Vagina (tissue), 2 donors: ENCODE measurements around the gene MYH9. TPM values are rescaled to one million over a fixed set of nuclear protein-coding genes. Genes with fewer than 3 reads are reported as not detected.

Source experiments
- DNase-seq, 2 donors: peaks; one replicate each; pipeline ENCODE4 v3.0.0-alpha.2; 2017; ENCODE audit errors: extremely low spot score in 2 of 2
- H3K27ac ChIP-seq: fragments of 200-600 bp; sonication (generic); one replicate; pipeline ENCODE4 v1.5.1; 2019
- H3K27me3 ChIP-seq: fragments of 200-600 bp; sonication (generic); one replicate; pipeline ENCODE4 v1.5.1; 2019
- H3K36me3 ChIP-seq, 2 donors: fragments of 200-600 bp; sonication (generic); one replicate each; pipeline ENCODE4 v1.5.1; 2017 to 2019
- H3K4me1 ChIP-seq: fragments of 200-600 bp; sonication (generic); one replicate; pipeline ENCODE4 v1.5.1; 2019
- H3K4me3 ChIP-seq, 2 donors: fragments of 200-600 bp; sonication (generic); 1 replicate in 1 of 2; 2 replicates in 1 of 2; pipeline ENCODE4 v1.5.1; 2016 to 2019
- H3K9me3 ChIP-seq: fragments of 200-600 bp; sonication (generic); one replicate; pipeline ENCODE4 v1.5.1; 2019
- POLR2A ChIP-seq, 2 donors: fragments of 450-650 bp; IDR thresholded peaks; one replicate each; pipeline ENCODE4 v1.6.1; 2017; ENCODE audit warnings: antibody characterized with exemption in 2 of 2, mild to moderate bottlenecking in 2 of 2, moderate library complexity in 2 of 2
- POLR2AphosphoS5 ChIP-seq, 2 donors: sonication (generic); formaldehyde crosslinking; IDR thresholded peaks; one replicate each; pipeline ENCODE4 v1.9.0; 2017; ENCODE audit warnings: antibody characterized with exemption in 2 of 2, mild to moderate bottlenecking in 2 of 2, low read depth in 1 of 2; ENCODE audit not compliant: insufficient read depth in 1 of 2
- intact Hi-C: fragments of 100-400 bp; cut with DNase I; formaldehyde crosslinking; loops from one replicate; pipeline ENCODE4 v1.15.1; 2023
- total RNA-seq: library from RNA; depleted of rRNA; stranded (reverse); fragments of >200 nt; gene quantifications from one replicate; pipeline ENCODE4 v1.2.3, GENCODE V29; 2016
- TF ChIP-seq, protein P1 (sequence below), 3 experiments: fragments of 450-650 bp in 2 of 3; fragments of 200-600 bp in 1 of 3; sonication (generic) in 1 of 3; IDR thresholded peaks; one replicate each; pipeline ENCODE4 v1.5.1; 2017 to 2019; ENCODE audit warnings: antibody characterized with exemption in 3 of 3, mild to moderate bottlenecking in 2 of 3, moderate library complexity in 2 of 3

MYH9 gene
- total RNA-seq, 1 donor from 2014 or later, result 333 TPM

DNA sequence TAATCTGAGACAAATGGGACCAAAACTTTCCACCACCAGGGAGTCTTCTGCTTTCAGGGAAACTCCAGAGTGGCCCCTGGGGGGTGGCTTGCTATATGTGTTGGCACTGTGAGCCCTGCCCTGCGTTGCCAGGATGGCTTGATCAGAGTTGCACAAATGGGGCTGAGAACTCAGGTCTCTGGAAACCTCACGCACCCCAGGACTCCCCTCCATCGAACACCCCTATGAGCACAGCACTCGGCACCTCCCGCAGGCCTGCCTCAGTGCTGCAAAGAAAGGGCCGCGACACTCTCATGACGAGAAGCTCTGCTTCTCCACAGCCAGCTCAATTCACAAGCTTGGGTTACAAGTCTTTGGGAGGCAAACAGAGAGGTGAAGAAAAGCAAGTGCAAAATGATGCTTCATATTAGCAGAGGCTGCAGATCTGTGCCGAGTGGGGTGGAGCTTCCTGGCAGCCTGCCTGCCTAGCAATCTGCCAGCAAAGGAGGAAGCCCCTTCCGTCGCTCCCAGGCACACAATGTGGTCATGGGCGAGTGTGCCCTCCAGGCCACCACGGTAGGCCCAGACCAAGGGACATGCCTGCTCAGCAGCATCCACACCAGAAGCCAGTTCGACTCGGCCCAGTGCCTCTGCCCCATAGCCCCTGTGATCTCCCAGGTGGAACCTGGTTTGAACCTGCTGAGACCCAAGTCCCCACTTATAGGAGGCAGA, 55.7 kb downstream of the MYH9 start:
- TF ChIP-seq POLR2A (IDR thresholded peaks at IDR 0.05), result no peak
- TF ChIP-seq, protein P1, sequence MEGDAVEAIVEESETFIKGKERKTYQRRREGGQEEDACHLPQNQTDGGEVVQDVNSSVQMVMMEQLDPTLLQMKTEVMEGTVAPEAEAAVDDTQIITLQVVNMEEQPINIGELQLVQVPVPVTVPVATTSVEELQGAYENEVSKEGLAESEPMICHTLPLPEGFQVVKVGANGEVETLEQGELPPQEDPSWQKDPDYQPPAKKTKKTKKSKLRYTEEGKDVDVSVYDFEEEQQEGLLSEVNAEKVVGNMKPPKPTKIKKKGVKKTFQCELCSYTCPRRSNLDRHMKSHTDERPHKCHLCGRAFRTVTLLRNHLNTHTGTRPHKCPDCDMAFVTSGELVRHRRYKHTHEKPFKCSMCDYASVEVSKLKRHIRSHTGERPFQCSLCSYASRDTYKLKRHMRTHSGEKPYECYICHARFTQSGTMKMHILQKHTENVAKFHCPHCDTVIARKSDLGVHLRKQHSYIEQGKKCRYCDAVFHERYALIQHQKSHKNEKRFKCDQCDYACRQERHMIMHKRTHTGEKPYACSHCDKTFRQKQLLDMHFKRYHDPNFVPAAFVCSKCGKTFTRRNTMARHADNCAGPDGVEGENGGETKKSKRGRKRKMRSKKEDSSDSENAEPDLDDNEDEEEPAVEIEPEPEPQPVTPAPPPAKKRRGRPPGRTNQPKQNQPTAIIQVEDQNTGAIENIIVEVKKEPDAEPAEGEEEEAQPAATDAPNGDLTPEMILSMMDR (IDR thresholded peaks at IDR 0.05), result no peak
- peak in 1 of 2 donors; percentile 10 for TF ChIP-seq POLR2AphosphoS5 (IDR thresholded peaks at IDR 0.05; ENCODE audit: insufficient read depth in 1 of 2, low read depth in 1 of 2)
- Histone ChIP-seq H3K9me3 (no peaks in the 10 kb centered on the region), H3K4me3 (peak overlapping the region; percentile 2 to 8), H3K4me1 (peaks cover 100% of the 10 kb centered on the region), H3K27me3 (no peaks in the 10 kb centered on the region), H3K36me3 (peaks cover 0 to 11% of the 10 kb centered on the region in 2 donors), H3K27ac (peak overlapping the region; percentile 97)
- intact Hi-C loops, result loop anchor here (5.0 kb wide), 1 partner anchor 35 kb away; no protein-coding TSS in a partner anchor
- no peak for DNase-seq

DNA sequence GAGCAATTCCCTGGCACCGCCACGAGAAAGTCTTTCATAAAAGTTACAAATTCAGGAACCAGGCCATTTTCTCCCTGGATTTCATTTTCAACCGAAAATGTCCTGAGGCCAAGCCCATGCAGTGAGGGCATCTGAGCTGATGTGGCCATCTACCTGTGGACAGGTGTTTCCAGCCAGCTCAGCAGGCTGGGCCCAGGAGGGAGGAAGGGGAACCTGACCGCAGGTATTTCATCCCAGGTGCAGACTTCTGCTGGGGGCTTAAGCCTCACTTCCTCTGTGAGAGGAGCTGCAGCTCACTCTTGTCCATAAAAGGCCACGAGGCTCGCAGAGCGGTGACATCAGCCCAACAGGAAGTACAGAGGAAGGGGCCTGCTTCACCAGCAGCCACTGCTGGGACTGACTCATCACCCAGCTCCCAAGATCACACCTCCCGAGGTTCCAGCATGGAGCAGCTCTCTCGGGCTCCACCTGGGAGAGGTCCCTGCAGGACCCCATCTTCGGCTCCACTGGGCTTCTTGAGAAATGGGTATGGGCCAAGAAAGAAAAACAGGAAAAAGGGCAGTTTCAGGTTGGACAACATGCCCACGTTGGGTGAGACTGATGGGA, 56.4 kb downstream of the MYH9 start:
- Histone ChIP-seq H3K27ac (peak overlapping the region; percentile 97), H3K9me3 (no peaks in the 10 kb centered on the region), H3K4me1 (peaks cover 99% of the 10 kb centered on the region), H3K27me3 (no peaks in the 10 kb centered on the region), H3K36me3 (peaks cover 0 to 11% of the 10 kb centered on the region in 2 donors), H3K4me3 (peak overlapping the region in 1 of 2 donors; percentile 17)
- TF ChIP-seq, protein P1 (IDR thresholded peaks at IDR 0.05), result no peak
- TF ChIP-seq POLR2AphosphoS5 (IDR thresholded peaks at IDR 0.05; ENCODE audit: insufficient read depth in 1 of 2, low read depth in 1 of 2) (peak; percentile 87 to 90), POLR2A (IDR thresholded peaks at IDR 0.05) (peak in 1 of 2 donors; percentile 26)
- intact Hi-C loops, result loop anchor here (5.0 kb wide), 1 partner anchor 36 kb away; no protein-coding TSS in a partner anchor
- DNase-seq, result peak in 1 of 2 donors; percentile 96

DNA sequence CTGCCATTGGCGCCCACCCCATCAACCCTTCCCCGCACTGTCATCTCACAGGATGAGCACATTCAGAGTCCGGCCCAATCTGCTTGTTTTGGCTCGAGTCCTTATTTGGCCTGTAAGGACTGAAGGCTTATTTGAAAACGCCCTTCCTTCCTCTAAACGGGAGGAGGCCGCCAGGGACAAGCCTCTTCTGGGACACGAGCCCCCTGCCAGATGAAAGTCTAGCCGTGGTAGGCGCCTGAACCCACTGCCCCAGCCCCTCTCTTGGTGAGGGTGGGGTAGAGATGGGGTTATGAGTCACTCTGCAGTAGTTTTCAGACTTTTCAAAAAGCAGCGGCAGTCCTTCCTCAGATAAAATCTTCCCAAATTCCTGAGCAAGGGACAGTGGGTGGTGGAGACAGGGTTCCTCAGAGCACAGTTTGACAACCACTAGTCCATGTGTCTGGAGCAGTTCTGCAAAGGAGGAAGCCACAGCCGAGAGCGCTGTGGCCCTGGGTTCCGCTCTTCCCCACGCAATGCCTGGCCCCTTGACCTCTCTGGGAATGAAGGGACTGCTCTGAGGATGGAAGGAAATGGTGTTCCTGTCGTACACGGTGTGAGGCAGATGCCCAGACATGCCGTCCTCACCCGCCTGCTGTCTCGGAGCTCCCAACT, 57.0 kb downstream of the MYH9 start:
- Histone ChIP-seq H3K36me3 (peaks cover 0 to 14% of the 10 kb centered on the region in 2 donors), H3K9me3 (no peaks in the 10 kb centered on the region), H3K4me3 (peak overlapping the region in 1 of 2 donors; percentile 17), H3K27ac (peak overlapping the region; percentile 97), H3K27me3 (no peaks in the 10 kb centered on the region), H3K4me1 (peaks cover 99% of the 10 kb centered on the region)
- TF ChIP-seq POLR2A (IDR thresholded peaks at IDR 0.05), result no peak
- TF ChIP-seq POLR2AphosphoS5 (IDR thresholded peaks at IDR 0.05; ENCODE audit: insufficient read depth in 1 of 2, low read depth in 1 of 2), result no peak
- TF ChIP-seq, protein P1 (IDR thresholded peaks at IDR 0.05), result no peak
- no peak for DNase-seq
- intact Hi-C loops, result loop anchor here (5.0 kb wide), 1 partner anchor 37 kb away; no protein-coding TSS in a partner anchor

DNA sequence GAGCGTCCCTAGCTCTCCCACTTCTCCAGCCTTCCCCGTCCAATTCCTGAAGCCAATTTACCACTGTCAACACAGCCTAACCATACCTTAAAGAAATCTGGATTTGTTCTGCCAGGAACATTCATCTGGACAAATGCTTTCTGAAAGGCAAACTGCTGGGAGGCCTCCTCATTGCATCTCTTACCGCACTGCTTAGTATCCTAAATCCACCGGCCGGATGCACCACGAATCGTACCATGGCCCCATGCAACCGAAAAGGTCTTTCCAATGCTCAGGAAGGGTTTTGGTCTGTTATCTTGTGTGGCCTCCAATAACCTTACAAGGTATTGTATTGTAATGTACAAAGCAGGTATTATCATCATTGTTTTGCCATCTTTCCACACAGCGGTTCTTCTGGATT, 57.6 kb downstream of the MYH9 start:
- H3K9me3 ChIP-seq, result no peaks in the 10 kb centered on the region
- no peaks in the 10 kb centered on the region for H3K27me3 ChIP-seq
- intact Hi-C loops, result loop anchor here (5.0 kb wide), 1 partner anchor 37 kb away; no protein-coding TSS in a partner anchor
- peaks cover 0 to 17% of the 10 kb centered on the region in 2 donors for H3K36me3 ChIP-seq
- H3K4me1 ChIP-seq, result peaks cover 99% of the 10 kb centered on the region
- H3K4me3 ChIP-seq, result peak overlapping the region in 1 of 2 donors; percentile 17
- TF ChIP-seq POLR2AphosphoS5 (IDR thresholded peaks at IDR 0.05; ENCODE audit: insufficient read depth in 1 of 2, low read depth in 1 of 2), result no peak
- peak overlapping the region; percentile 97 for H3K27ac ChIP-seq
- DNase-seq, result no peak
